H1 (cell line): Measurements from ENCODE around the gene ARID2. TPM values are rescaled to one million over a fixed set of nuclear protein-coding genes. Genes with fewer than 3 reads are reported as not detected.

Experiments used
- CTCF ChIA-PET: fragments of 300-600 bp; sonication (Branson Sonifier 250); formaldehyde crosslinking; loops from one replicate; lab custom pipeline; 2021; ENCODE audit not compliant: partially characterized antibody; lab: Charles Lee
- POLR2A ChIA-PET: fragments of 300-600 bp; sonication (Branson Sonifier 250); formaldehyde crosslinking; loops from one replicate; lab custom pipeline; 2021; ENCODE audit warnings: inconsistent platforms; ENCODE audit not compliant: partially characterized antibody; lab: Charles Lee
- DNase-seq, 2 experiments: peaks; one replicate each; pipeline versions ENCODE4 v3.0.0 to v3.0.0-alpha.2; 2010 to 2022; ENCODE audit warnings: low spot score in 2 of 2, low read depth in 1 of 2, mixed read lengths in 1 of 2
- FAIRE-seq: peaks from 2 replicates; lab custom pipeline; 2011; peaks lifted over from hg19 to GRCh38; lab: Jason Lieb, UNC
- H2AFZ ChIP-seq: 2 replicates; pipeline ENCODE4 v1.8.1; 2012; ENCODE audit warnings: low read length, inconsistent platforms
- H2AK5ac ChIP-seq: 2 replicates; pipeline ENCODE4 v1.6.1; 2013; ENCODE audit warnings: low read depth, low read length
- H2BK120ac ChIP-seq: replicated peaks from 2 replicates; pipeline ENCODE3; 2013; ENCODE audit warnings: low read depth, low read length, inconsistent platforms
- H2BK12ac ChIP-seq: 2 replicates; pipeline ENCODE4 v1.6.1; 2013; ENCODE audit warnings: low read depth, low read length
- H2BK15ac ChIP-seq: 2 replicates; pipeline ENCODE4 v1.6.1; 2013; ENCODE audit warnings: low read length
- H2BK20ac ChIP-seq: 2 replicates; pipeline ENCODE4 v1.6.1; 2013; ENCODE audit warnings: low read length
- H2BK5ac ChIP-seq: 2 replicates; pipeline ENCODE4 v1.6.1; 2013; ENCODE audit warnings: low read depth, low read length
- H3K14ac ChIP-seq: 2 replicates; pipeline ENCODE4 v1.6.1; 2013; ENCODE audit warnings: inconsistent platforms; ENCODE audit not compliant: insufficient read length
- H3K18ac ChIP-seq: 2 replicates; pipeline ENCODE4 v1.6.1; 2013; ENCODE audit warnings: low read length; ENCODE audit errors: extremely low read depth
- H3K23ac ChIP-seq: 2 replicates; pipeline ENCODE4 v1.6.1; 2013; ENCODE audit warnings: inconsistent platforms; ENCODE audit not compliant: insufficient read length
- H3K23me2 ChIP-seq: 2 replicates; pipeline ENCODE4 v1.6.1; 2013; ENCODE audit warnings: low read depth, low read length
- H3K27ac ChIP-seq: 2 replicates; pipeline ENCODE4 v1.6.1; 2011; ENCODE audit warnings: low read depth, low read length, inconsistent platforms
- H3K27me3 ChIP-seq, 4 experiments: replicated peaks in 1 of 4; 1 replicate in 1 of 4; 2 replicates in 3 of 4; pipeline versions ENCODE4 v1.6.1 to v1.8.1; 2011 to 2013; ENCODE audit warnings: low read length in 3 of 4, mild to moderate bottlenecking in 3 of 4, inconsistent platforms in 2 of 4, mixed read lengths in 2 of 4, moderate library complexity in 1 of 4; ENCODE audit not compliant: control insufficient read depth in 3 of 4, insufficient read depth in 3 of 4; ENCODE audit errors: extremely low read depth in 1 of 4
- H3K36me3 ChIP-seq, 4 experiments: 2 replicates each; pipeline versions ENCODE4 v1.6.1 to v1.8.1; 2011 to 2013; ENCODE audit warnings: mild to moderate bottlenecking in 4 of 4, low read length in 3 of 4, moderate library complexity in 2 of 4, control low read depth in 1 of 4, inconsistent platforms in 1 of 4; ENCODE audit not compliant: insufficient read depth in 4 of 4, control insufficient read depth in 2 of 4
- H3K4ac ChIP-seq: replicated peaks from 2 replicates; pipeline ENCODE3; 2013; ENCODE audit warnings: low read length, low read depth, mixed read lengths, inconsistent platforms; ENCODE audit not compliant: insufficient read length
- H3K4me1 ChIP-seq, 4 experiments: replicated peaks in 1 of 4; 1 replicate in 1 of 4; 2 replicates in 3 of 4; pipeline versions ENCODE4 v1.6.1 to v1.8.1; 2011 to 2013; ENCODE audit warnings: low read length in 3 of 4, inconsistent platforms in 2 of 4, mixed read lengths in 1 of 4; ENCODE audit not compliant: insufficient read depth in 4 of 4, control insufficient read depth in 3 of 4
- H3K4me2 ChIP-seq, 2 experiments: 2 replicates each; pipeline versions ENCODE4 v1.6.1 to v1.8.1; 2011 to 2013; ENCODE audit warnings: low read depth in 2 of 2, low read length in 2 of 2, control low read depth in 1 of 2, inconsistent platforms in 1 of 2, mild to moderate bottlenecking in 1 of 2; ENCODE audit not compliant: insufficient read depth in 1 of 2
- H3K4me3 ChIP-seq, 4 experiments: fragments of 200-600, 300-600 bp in 1 of 4; sonication (generic), shearing (Covaris generic), sonication (Bioruptor Twin) in 1 of 4; 2 replicates each; pipeline versions ENCODE4 v1.5.1 to v1.8.1; 2011 to 2016; ENCODE audit warnings: low read length in 4 of 4, low read depth in 3 of 4, control low read depth in 2 of 4, inconsistent platforms in 2 of 4, mild to moderate bottlenecking in 2 of 4, mixed read lengths in 1 of 4, moderate library complexity in 1 of 4; ENCODE audit not compliant: insufficient read depth in 2 of 4; ENCODE audit errors: extremely low read depth in 1 of 4
- H3K56ac ChIP-seq: replicated peaks from 2 replicates; pipeline ENCODE3; 2013; ENCODE audit warnings: low read depth, mild to moderate bottlenecking, mixed read lengths, low read length, inconsistent platforms; ENCODE audit not compliant: insufficient read length
- H3K79me1 ChIP-seq: 2 replicates; pipeline ENCODE4 v1.6.1; 2013; ENCODE audit warnings: low read depth, low read length, control low read depth
- H3K79me2 ChIP-seq, 2 experiments: 2 replicates each; pipeline versions ENCODE4 v1.6.1 to v1.8.1; 2012 to 2013; ENCODE audit warnings: low read length in 2 of 2, mild to moderate bottlenecking in 2 of 2, inconsistent platforms in 1 of 2; ENCODE audit not compliant: insufficient read depth in 2 of 2, control insufficient read depth in 1 of 2
- H3K9ac ChIP-seq, 4 experiments: replicated peaks in 1 of 4; 1 replicate in 1 of 4; 2 replicates in 3 of 4; pipeline versions ENCODE4 v1.6.1 to v1.8.1; 2011 to 2013; ENCODE audit warnings: low read depth in 3 of 4, low read length in 3 of 4, control low read depth in 2 of 4, mild to moderate bottlenecking in 2 of 4, moderate library complexity in 2 of 4, inconsistent platforms in 1 of 4; ENCODE audit errors: extremely low read depth in 1 of 4
- H3K9me3 ChIP-seq, 2 experiments: 2 replicates each; pipeline versions ENCODE4 v1.6.1 to v1.8.1; 2012 to 2013; ENCODE audit warnings: mild to moderate bottlenecking in 2 of 2, moderate library complexity in 2 of 2, control low read depth in 1 of 2, inconsistent platforms in 1 of 2, low read depth in 1 of 2, low read length in 1 of 2, mixed read lengths in 1 of 2; ENCODE audit not compliant: insufficient read depth in 2 of 2
- H4K20me1 ChIP-seq, 2 experiments: replicated peaks in 1 of 2; 2 replicates each; pipeline versions ENCODE3 to v1.8.1; 2011 to 2013; ENCODE audit warnings: inconsistent platforms in 2 of 2, low read length in 2 of 2, mild to moderate bottlenecking in 1 of 2; ENCODE audit not compliant: insufficient read depth in 2 of 2, control insufficient read depth in 1 of 2
- H4K5ac ChIP-seq: 2 replicates; pipeline ENCODE4 v1.6.1; 2013; ENCODE audit warnings: low read length, low read depth, mixed read lengths, inconsistent platforms; ENCODE audit not compliant: insufficient read length
- H4K8ac ChIP-seq: 2 replicates; pipeline ENCODE4 v1.8.0; 2013; ENCODE audit warnings: mild to moderate bottlenecking, moderate library complexity, low read length, inconsistent platforms; ENCODE audit not compliant: insufficient read depth; ENCODE audit errors: extremely low read depth
- H4K91ac ChIP-seq: replicated peaks from 2 replicates; pipeline ENCODE3; 2013; ENCODE audit warnings: low read length, mixed read lengths, inconsistent platforms; ENCODE audit not compliant: insufficient read length
- BACH1 ChIP-seq: IDR thresholded peaks from 2 replicates; pipeline ENCODE4 v1.6.1; 2012; ENCODE audit warnings: low read length, improper control_type of control experiment
- E2F6 ChIP-seq: IDR thresholded peaks from 2 replicates; pipeline ENCODE4 v1.6.1; 2012; ENCODE audit warnings: inconsistent platforms
- TAF1 ChIP-seq: IDR thresholded peaks from 2 replicates; pipeline ENCODE4 v1.6.1; 2011; ENCODE audit warnings: mild to moderate bottlenecking, low read depth, low read length
- WGBS, 2 experiments: shearing (Covaris generic) in 1 of 2; methylation state at CpG; one replicate each; pipeline versions ENCODE4 v1.1.6 to v1.1.7; 2013 to 2015; ENCODE audit warnings: low lambda C conversion rate in 2 of 2, mixed read lengths in 2 of 2, inconsistent platforms in 1 of 2, low coverage in 1 of 2, missing lambda C conversion rate in 1 of 2; ENCODE audit not compliant: insufficient replicate concordance in 2 of 2, insufficient coverage in 1 of 2, insufficient read length in 1 of 2; ENCODE audit errors: extremely low coverage in 1 of 2, missing lambda C conversion rate in 1 of 2; 5-methylcytosine and 5-hydroxymethylcytosine counted together
- polyA plus RNA-seq, 7 experiments: library from polyadenylated mRNA; depleted of rRNA in 3 of 7; stranded (reverse) in 5 of 7; unstranded in 2 of 7; fragments of >200 nt in 5 of 7; fragments of 200-250 nt in 2 of 7; gene quantifications; 1 replicate in 5 of 7; 2 replicates in 1 of 7; 4 replicates in 1 of 7; pipeline versions ENCODE4 v1.2.1 to v1.2.3, GENCODE V29; 2011 to 2013; ENCODE audit warnings: missing spikeins in 2 of 7, mixed read lengths in 2 of 7
- total RNA-seq: library from RNA; stranded (reverse); fragmentation: NEBNext Ultra II Directional; extraction: Animal tissue kit (Norgen Biotek cat#: 25700); gene quantifications from 2 replicates; pipeline ENCODE4 v1.2.1, GENCODE V29; 2021

ARID2 gene
- total and polyA plus RNA-seq, 2 of the 8 experiments (the other 6 are each of a cell fraction or from before 2014, with no cell fraction given): 32.0 to 45.2 TPM

GRCh38 chr12:45745861-45746277 lies 16.4 kb downstream of the ARID2 start:
- no peak overlapping the region for H3K4ac ChIP-seq
- POLR2A ChIA-PET: no interaction called here
- no peak for TF ChIP-seq BACH1
- TF ChIP-seq E2F6: no peak
- TF ChIP-seq TAF1: no peak

More at GRCh38 chr12:45745861-45746277, 16.4 kb downstream of the ARID2 start:
- WGBS, 2 experiments: 75% methylated on average over 1 of the region's 1 CpG; no CpG with 5 or more reads in 1 of the 2 experiments
- H3K56ac ChIP-seq: no peak overlapping the region
- H2BK20ac ChIP-seq: no peak overlapping the region
- H3K9ac ChIP-seq: no peak overlapping the region
- no peak overlapping the region for H2AK5ac ChIP-seq
- H3K4me2 ChIP-seq: no peak overlapping the region
- H4K8ac ChIP-seq: no peak overlapping the region
- H3K4me3 ChIP-seq: no peak overlapping the region
- H3K79me1 ChIP-seq: peaks cover 3% of the 10 kb centered on the region; the same call in 1 of the 2 replicates
- H2BK12ac ChIP-seq: no peak overlapping the region
- no peak overlapping the region for H2BK120ac ChIP-seq
- H4K20me1 ChIP-seq: peaks cover 5 to 7% of the 10 kb centered on the region in 2 experiments
- H4K91ac ChIP-seq: no peak overlapping the region
- H2BK5ac ChIP-seq: no peak overlapping the region
- no peak overlapping the region for H3K14ac ChIP-seq
- no peak overlapping the region for H2BK15ac ChIP-seq
- no peak overlapping the region for H4K5ac ChIP-seq
- no peak overlapping the region for H3K23ac ChIP-seq
- CTCF ChIA-PET: interaction anchor here (0.6 to 2.2 kb wide), 3 partner anchors 12 to 452 kb away, joined by 4 to 12 read pairs (median 6); no protein-coding TSS in a partner anchor
- no peak overlapping the region for H3K27ac ChIP-seq
- H3K9me3 ChIP-seq: peaks cover 0 to 11% of the 10 kb centered on the region in 2 experiments; a peak in 1 of 4 replicates
- peaks cover 10 to 100% of the 10 kb centered on the region in 2 experiments; a peak in 3 of 4 replicates for H3K79me2 ChIP-seq
- no peaks in the 10 kb centered on the region for H3K4me1 ChIP-seq
- no peak overlapping the region for H3K18ac ChIP-seq
- no peaks in the 10 kb centered on the region for H3K23me2 ChIP-seq
- no peaks in the 10 kb centered on the region for H3K27me3 ChIP-seq
- DNase-seq (no peak), FAIRE-seq (no peak)
- no peak overlapping the region for H2AFZ ChIP-seq
- H3K36me3 ChIP-seq: peaks cover 0 to 24% (median 2%) of the 10 kb centered on the region in 4 experiments; a peak in 4 of 8 replicates
